ENCODE measurements around the gene NFATC4.
"Not testable (repeated sequence)": the region's sequence is repeated elsewhere in the genome, so short reads cannot be mapped to it uniquely, and the experiment has no call there.

The NFATC4 gene

GRCh38 chr14:24367514-24368211 is at the start of gene NFATC4:
TSS of gene NFATC4 (plus strand) at chr14:24368184. CDS start at chr14:24368341, 157 bp downstream.
- no peak for DNase-seq (ENCODE audit: extremely low read depth in 1 of 2, low read depth in 1 of 2)

DNA sequence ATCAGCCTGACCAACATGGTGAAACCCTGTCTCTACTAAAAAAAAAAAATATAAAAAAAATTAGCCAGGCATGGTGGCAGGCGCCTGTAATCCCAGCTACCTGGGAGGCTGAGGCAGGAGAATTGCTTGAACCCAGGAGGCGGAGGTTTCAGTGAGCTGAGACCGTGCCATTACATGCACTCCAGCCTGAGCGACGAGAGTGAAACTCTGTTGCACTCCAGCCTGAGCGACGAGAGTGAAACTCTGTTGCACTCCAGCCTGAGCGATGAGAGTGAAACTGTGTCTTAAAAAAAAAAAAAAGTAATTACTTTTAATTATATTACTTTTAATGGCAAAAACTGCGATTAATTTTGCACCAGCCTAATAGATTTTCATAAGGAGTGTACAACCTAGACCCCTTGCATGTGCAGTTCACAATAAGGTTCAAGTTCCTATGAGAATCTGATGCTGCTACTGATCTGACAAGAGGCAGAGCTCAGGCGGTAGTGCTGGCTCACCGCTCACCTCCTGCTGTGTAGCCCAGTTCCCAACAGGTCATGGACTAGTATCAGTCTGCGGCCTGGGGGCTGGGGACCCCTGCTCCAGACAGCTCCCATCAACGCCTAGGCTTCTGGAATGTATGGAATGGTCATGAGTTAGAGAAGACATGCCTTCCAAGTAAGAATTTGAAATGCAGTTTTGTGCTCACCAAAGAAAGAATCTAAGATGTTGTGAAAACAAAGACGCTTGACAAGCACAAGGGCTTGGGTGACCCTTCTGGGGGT is 46.6 kb upstream of the NFATC4 start:
- DNase-seq (ENCODE audit: extremely low read depth in 1 of 2, low read depth in 1 of 2): no peak

GRCh38 chr14:24322672-24323071 is 45.3 kb upstream of the NFATC4 start:
- no peak for DNase-seq (ENCODE audit: extremely low read depth in 1 of 2, low read depth in 1 of 2)

DNA sequence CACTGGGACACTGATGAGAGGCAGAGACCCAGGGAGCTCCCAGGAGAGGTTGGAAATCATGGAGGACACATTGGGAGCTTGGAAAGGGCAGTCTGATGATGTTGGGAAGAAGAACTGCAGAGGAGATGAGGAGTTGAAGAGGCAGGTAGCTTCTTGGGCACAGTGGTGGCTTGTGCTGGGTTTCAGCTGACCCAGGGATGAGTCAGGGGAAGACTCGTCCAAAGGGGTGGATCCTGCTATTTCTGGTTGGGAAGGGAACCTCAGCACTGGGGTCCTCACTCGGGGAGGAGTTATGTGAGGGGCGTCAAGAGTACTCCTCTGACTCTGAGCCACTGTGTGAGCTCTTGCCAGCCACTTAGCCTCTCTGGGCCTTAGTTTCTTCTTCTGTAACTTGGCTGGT is 44.6 kb upstream of the NFATC4 start:
- DNase-seq (ENCODE audit: extremely low read depth in 1 of 2, low read depth in 1 of 2): no peak

- DNase-seq (ENCODE audit: extremely low read depth in 1 of 2, low read depth in 1 of 2): no peak
Measured at GRCh38 chr14:24324024-24324423, 44.0 kb upstream of the NFATC4 start.

DNA sequence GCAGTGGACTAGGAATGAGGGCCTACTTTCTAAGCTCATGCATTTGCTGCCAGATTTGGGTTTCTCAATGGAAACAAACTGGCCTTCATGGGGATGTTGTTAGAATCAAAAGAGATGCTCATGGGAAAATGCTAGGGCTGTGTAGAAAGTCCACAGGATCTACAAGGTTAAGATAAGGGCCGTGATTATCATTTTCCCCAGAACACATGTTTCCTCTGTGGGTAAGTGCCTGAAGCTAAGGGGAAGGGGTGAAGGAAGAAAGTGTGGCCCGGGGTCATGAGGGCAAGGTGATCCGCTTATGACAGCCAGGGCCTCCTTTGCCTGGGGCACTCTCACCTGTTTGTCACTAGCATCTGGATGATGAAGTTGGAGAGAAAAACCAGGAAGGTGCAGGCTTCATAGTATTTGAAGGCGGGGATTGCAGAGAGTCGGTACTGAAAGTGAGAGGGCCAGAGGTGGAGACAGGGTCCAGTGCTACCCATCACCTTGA is 42.9 kb upstream of the NFATC4 start:
- no peak for DNase-seq (ENCODE audit: extremely low read depth in 1 of 2, low read depth in 1 of 2)

- no peak for DNase-seq (ENCODE audit: extremely low read depth in 1 of 2, low read depth in 1 of 2)
Measured at GRCh38 chr14:24325963-24326362, 42.0 kb upstream of the NFATC4 start.

DNA sequence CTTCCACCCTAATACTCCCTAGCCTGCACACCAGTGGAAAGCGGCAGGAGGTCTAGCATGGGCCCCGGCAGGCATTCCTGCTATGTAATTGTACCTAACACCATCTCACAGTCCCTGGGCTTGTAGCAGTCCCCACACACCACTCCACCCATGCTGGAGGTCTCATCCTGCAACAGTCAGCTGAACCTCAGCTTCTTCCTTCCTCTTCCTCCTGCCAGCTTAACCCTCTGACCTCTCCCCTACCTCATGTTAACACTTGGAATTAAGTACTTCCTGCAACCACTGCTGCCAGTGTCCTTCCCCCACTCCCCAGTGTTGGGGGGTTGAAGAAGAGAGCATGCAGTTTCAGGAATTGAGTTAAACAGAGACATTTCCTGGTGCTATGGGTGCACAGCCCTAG is 40.7 kb upstream of the NFATC4 start:
- no peak for DNase-seq (ENCODE audit: extremely low read depth in 1 of 2, low read depth in 1 of 2)

- DNase-seq (ENCODE audit: extremely low read depth in 1 of 2, low read depth in 1 of 2): not testable (repeated sequence)
Measured at GRCh38 chr14:24327914-24328313, 40.1 kb upstream of the NFATC4 start.

- no peak for DNase-seq (ENCODE audit: extremely low read depth in 1 of 2, low read depth in 1 of 2)
Measured at GRCh38 chr14:24329073-24329663, 38.8 kb upstream of the NFATC4 start.

GRCh38 chr14:24329736-24330135 is 38.2 kb upstream of the NFATC4 start:
- peak; percentile 39 to 66 for DNase-seq (ENCODE audit: extremely low read depth in 1 of 2, low read depth in 1 of 2)

DNA sequence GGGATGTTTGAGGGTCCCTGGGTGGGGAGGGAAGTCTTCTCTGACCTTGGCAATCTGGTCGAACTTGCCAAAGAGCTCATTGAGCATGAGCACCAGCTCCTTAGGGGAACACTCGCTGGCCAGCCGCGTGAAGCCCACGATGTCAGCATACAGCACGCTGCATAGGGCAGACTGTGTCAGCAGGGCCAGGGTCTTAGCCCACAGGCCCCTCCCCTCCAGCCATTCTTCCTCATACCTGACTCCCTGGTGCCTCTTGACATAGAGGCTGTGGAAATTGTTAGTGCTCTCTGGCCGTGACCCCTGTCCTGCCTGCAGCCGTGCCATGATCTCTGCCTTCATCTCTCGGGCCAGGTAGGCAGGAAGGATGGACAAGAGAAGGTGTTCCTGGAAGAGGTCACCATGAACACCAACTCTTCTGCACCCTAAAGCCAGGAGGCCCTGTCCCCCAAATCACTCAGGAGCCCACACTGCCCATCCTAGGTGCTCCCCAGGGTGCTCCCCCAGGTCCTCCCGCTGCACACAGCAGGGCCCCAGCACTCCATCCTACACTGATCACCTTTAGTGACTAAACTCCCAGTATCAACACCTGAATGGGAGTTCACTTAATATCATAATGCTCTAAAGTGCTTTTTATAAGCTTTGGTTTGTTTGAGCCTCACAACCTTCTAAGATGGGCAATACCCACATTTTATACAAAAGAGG is 36.9 kb upstream of the NFATC4 start:
- DNase-seq (ENCODE audit: extremely low read depth in 1 of 2, low read depth in 1 of 2): no peak

- no peak for DNase-seq (ENCODE audit: extremely low read depth in 1 of 2, low read depth in 1 of 2)
Measured at GRCh38 chr14:24331731-24332267, 36.2 kb upstream of the NFATC4 start.

GRCh38 chr14:24332268-24332993 is 35.6 kb upstream of the NFATC4 start:
- DNase-seq (ENCODE audit: extremely low read depth in 1 of 2, low read depth in 1 of 2): peak; percentile 51 to 79

GRCh38 chr14:24334431-24335291 is 33.3 kb upstream of the NFATC4 start, which contains the start of gene ADCY4:
TSS of gene ADCY4 (minus strand) at chr14:24335071. CDS start at chr14:24334652, 419 bp downstream.
- DNase-seq (ENCODE audit: extremely low read depth in 1 of 2, low read depth in 1 of 2): no peak

- DNase-seq (ENCODE audit: extremely low read depth in 1 of 2, low read depth in 1 of 2): no peak
Measured at GRCh38 chr14:24335461-24336171, 32.4 kb upstream of the NFATC4 start.

DNA sequence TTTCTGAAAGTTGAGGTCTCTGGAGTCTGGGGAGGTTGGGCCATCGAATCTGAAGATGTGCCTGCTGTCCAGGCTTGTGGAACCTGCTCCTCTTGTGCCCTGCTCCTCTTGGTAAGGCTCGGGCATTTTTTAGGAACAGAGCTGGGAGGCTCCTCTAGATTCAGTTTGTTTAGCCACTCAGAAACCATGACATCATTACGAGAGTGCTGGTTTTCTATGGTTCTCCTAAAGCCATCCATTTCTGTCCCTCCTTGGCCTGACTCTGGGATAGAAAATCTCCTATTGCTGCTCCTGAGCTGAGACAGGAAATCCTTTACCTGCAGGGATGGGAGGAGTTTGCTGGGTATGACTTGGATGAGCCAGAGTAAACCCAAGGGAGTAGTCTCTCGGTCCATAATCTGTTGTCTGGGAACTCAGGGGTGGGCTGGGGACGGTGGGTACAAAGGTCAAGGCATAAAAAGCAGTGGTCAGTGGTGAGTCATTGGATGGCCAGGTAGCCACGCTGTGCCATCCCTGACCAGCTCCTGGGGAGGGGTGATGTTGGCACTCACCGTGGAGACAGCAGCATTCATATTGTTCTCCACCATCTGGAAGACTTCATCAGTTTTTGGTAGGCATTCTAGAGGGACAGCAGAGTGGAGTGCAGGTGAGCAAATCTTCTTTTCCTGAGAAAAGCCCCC is 30.7 kb upstream of the NFATC4 start:
- no peak for DNase-seq (ENCODE audit: extremely low read depth in 1 of 2, low read depth in 1 of 2)

DNA sequence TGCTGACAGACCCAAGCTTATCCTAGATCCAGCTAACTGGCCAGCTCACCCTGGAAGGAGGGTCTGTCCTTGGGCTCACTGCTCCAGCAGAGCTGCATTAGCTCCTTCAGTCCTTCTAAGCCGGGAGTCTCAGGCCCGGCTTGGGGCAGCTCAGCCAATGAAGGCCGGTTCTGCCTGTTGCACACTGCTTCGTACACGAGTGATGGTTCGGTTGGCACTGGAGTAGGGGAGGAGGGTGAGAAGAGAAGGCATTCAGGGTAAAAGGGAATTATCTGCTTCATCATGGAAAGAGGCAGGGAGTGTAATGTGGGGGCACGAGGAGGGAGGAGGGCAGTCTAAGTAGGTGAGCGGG is 30.2 kb upstream of the NFATC4 start:
- no peak for DNase-seq (ENCODE audit: extremely low read depth in 1 of 2, low read depth in 1 of 2)

Data from stimulated activated CD8-positive, alpha-beta memory T cell treated with anti-CD3 and anti-CD28 coated beads, Interleukin-7, amount 100 ng/mL, for 48 hours (primary cell).